Measurements from ENCODE around the gene ABHD8.
A peak's percentile ranks its signal among the peaks of the same experiment; 100 is the strongest.

Gene ABHD8, protein sequence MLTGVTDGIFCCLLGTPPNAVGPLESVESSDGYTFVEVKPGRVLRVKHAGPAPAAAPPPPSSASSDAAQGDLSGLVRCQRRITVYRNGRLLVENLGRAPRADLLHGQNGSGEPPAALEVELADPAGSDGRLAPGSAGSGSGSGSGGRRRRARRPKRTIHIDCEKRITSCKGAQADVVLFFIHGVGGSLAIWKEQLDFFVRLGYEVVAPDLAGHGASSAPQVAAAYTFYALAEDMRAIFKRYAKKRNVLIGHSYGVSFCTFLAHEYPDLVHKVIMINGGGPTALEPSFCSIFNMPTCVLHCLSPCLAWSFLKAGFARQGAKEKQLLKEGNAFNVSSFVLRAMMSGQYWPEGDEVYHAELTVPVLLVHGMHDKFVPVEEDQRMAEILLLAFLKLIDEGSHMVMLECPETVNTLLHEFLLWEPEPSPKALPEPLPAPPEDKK

DNA sequence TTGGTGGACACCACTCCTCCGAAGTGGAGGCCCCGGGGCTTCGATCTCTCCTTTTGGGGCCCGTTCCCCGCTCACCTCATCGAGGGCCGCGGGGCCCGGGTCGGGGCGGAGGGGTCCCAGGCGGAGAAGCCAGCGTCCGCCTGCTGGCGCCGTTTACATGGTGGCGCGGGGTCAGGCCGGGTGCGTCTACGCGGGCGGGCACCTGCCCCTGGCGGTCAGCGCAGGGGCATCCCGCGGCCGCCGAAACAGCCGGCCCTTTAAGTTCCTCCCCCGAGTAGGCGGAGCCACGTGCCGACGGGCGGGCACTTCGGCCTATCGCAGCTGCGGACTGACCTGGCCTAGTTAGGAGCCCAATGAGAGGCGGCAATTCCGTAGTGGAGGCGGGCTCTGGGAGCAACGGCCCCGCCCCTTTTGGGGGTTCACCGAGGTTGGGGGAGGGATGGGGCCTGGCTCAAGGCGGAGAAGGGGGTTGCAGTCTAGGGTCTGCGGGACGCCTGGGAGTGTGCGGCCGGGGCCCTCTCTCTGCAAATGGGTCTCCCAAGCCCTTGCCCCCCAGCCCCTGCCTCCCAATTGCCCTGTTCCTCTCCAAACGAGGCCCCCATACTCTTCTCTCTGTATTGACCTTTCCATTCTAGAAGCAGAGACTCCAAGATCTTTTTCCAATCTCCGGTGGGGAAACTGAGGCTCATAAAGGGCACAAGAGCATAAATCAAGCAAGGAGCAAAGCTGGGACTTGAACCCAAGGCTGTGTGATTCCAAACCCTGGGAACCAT is at the start of gene ABHD8:
TSS of gene ABHD8 (minus strand) at position 259 of the 773 bp plus-strand sequence. CDS start 1,809 bp downstream, outside the sequence.
- DNase-seq = peak; percentile 95

DNA sequence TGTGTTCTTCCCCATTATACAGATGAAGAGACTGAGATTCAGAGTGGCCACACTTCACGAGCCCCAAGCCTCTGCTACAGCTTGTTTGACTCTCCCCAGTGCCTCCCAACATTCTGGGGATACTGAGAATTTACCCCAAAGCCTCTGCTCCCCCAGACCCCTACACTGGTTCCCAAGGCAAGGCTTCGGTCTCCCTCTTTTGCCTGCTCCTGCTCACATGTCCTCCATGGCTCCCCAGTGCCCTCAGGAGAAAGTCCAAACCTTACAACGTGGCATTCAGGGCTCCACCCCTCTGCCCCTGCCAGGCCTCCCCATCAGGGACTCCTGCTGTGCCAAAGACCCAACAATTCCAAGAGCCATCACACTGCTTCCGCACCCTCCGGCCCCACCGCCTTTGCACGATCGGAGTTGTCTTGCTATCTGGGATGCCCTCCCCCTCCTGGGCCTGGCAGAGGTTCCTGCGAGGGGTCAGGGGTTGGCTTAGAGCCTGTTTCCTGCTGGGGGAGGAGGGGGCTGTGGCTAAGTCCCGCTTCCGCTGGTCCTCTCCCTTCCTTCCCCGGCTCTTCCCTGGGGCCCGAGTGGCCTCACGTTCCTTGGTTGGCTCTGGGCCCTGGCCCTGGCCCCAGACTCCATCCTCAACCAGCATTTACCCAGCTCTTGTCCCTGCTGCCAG is 49.5 kb upstream of the ABHD8 start:
- no peak for DNase-seq

DNA sequence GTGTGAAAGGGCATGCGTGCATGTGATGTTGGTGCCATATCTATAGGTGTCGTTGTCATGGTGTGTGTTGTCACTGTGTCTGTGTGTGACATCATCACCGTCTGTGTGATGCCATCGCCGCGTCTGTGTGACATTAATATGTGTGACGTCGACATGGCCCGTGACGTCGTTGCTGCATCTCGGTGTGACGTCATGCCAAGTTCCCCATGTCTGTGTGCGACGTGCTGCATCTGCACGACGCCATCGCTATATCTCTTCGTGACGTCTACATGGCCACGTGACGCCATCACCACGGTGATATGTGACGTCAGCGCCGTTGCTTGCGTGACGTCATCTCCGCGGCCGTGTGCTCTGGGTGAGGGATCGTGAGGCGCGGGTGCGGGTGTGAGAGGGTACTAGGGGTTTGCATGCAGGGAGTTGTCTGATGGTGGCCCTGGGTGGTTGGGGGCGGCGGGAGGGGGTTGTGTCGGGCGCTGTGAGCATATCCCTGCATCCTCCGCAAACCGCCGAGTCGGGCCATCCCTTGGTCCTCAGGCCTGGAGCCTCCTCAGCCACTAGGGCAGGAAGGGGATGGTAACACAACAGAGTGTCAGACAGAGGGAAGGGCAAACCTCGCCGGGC is 48.7 kb upstream of the ABHD8 start:
- no peak for DNase-seq

DNA sequence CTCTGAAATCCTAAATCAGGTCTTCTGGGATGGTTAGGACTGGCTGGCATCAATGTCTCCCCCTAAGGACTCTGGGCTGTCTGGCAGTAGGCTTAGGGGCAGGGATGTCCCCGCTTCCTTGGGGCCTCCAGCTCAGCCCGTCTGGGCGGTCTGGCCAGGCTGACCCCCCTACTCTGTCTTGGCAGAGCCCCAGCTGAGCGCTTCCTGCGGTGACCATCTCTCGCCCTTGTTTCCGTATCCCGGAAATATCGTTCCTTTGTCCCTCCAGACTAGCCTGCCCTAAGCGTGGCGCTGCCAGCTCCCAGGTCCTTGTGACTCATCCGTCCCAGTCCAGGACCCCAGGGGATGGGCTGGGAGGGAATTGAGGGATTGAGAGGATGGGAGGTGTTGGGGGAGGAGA is 45.5 kb upstream of the ABHD8 start:
- no peak for DNase-seq

DNA sequence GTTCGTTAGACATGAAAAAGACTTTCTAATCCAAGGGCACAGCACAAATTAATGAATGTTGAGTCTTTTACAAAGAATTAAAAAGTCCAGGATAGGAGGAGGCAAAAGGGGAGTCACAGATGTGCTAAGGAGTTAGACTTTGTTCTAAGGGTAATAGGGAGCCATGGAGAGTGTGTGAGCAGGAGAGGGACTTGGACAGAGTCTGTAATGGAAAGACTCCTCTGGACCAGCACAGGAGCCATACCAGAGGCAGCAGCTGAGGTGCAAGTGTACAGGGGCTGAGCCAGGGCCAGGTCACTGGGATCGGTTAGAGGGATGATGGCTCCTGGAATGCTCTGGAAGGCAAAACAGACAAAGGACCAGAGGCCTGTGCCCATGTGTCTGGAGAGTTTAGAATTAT is 44.7 kb upstream of the ABHD8 start:
- DNase-seq = no peak

DNA sequence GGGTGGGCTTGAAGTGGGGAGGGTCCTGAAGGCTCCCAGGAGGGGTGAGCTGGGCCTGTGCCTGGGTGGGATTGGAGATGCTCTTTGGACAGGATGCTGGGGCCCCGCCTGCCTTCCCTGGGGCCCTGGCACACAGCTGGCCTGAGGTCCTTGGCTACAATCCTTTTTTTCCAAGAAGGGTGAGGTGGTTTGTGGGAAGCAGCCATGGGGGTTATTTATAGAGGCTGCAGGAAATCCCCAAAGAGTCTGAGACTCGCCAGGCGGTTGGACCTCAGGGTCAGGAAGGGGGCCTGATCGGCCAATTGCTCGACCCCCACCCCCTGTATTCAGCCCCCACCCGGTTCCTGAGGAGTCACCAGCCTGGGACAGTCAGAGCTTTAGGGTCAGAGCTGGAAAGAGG is 44.1 kb upstream of the ABHD8 start:
- no peak for DNase-seq

DNA sequence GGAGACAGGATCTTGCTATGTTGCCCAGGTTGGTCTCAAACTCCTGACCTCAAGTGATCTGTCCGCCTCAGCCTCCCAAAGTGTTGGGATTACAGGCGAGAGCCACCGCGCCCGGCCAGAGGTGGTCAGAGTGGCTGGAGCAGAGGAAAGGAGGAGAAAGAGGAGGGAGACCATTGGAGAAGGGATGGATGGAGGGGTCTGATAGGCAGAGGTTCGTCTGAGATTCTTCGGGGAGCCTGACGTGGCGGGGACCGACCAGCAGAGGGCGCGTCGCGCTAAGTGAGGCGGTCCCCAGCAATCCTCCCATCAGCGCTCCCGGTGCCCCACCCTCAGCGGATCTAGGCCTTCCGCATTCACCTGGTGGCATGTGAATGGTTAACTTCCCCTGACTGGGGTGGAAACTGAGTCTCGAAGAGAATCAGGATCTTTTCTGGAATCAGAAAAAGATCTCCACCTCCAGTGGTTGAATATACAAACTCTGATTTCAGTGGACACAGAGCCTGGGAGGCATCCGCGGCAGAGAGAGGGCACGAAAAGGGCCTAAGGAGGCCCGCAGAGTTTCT is 43.0 kb upstream of the ABHD8 start:
- DNase-seq = peak; percentile 73

DNA sequence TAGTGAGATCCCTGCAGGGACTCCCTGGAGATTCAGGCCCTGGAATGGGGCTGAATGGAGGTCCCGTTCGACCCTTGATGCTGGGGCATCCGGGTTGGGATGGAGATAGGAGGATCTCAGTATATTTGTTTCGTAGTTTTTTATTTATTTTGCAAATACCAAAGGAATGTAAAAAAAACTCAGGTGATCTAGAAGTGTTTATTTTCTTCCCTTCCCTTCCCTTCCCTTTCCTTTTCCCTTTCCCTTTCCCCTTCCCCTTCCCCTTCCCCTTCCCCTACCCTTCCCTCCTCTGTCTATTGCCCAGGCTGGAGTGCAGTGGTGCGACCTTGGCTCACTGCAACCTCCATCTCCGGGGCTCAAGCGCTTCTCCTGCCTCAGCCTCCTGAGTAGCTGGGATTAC is 38.6 kb upstream of the ABHD8 start:
- no peak for DNase-seq

DNA sequence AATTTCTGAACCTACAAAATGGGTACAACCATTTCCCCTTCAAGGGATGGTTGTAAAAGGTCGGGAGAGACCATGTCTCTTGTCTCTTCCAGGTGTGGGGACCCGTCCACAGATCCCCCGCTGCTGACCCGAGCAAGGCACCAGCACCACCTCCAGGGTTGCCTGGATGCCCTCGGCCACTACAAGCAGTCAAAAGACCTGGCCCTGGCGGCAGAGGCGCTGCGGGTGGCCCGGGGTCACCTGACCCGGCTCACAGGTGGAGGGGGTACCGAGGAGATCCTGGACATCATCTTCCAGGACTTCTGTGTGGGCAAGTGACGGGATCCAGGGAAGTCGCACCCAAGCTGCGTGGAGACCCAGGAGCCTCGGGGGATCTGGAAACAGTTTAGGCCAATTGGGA is 38.2 kb upstream of the ABHD8 start:
- DNase-seq = no peak

DNA sequence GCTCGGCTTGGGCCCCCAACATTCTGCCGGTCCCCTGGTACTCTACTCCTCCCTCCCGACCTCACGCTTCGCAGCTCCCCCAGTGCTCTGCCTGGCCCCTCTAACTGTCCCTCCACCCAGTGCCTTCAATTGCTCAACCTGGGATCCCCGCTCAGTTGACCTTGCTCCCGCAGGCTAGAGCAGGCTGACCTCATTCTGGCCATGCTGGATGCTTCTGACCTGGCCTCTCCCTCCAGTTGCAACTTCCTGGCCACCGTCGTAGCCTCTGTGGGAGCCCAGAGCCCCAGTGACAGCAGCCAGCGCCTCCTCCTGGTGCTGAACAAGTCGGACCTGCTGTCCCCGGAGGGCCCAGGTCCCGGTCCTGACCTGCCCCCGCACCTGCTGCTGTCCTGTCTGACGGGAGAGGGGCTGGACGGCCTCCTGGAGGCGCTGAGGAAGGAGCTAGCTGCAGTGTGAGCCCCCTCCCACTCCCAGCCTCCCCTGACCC is 37.7 kb upstream of the ABHD8 start:
- no peak for DNase-seq

DNA sequence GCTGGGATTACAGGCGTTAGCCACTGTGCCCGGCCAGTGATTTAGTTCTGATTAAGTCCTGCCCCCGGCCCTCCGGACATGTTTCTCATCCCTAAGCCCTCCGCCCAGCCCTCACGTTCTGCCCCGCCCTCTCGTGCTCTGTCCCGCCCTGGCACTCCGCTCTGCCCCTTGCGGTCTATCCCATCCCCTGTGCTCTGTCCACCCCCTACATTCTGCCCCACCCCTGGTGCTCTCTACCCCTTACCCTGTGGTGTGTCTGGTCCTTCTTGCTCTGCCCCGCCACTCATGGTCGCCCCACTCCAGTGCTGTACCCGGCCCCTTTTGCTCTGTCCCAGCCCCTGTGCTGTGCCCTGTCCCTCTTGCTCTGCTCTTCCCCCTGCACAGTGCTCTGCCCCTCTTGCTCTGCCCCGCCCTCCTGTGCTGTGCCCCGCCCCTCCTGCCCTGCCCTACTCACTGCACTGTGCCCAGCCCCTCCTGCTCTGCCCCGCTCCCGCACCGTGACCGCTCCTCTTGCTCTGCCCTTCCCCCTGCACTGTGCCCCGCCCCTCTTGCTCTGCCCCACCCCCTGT is 37.2 kb upstream of the ABHD8 start:
- no peak for DNase-seq

DNA sequence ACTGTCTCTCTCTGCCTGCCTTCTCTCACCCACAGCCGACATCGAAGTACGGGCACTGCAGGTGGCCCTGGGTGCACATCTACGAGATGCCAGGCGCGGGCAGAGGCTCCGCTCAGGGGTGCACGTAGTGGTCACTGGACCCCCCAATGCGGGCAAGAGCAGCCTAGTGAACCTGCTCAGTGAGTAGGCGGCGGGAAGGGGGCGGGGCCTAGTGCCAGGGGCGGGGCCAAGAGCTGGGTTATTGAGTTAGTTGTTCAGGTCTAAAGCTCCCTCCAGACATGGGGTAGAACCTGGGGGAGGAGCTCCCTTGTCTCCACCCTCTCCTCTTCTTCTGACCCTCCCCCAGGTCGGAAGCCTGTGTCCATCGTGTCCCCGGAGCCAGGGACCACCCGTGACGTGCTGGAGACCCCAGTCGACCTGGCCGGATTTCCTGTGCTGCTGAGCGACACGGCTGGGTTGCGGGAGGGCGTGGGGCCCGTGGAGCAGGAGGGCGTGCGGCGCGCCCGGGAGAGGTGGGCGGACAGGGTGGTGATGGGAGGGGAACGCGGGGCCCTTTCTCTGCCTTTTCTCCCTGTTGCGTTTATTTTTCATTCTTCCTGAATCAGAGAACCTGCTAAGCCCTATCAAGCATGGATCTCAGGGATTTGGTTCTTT is 36.0 kb upstream of the ABHD8 start:
- DNase-seq = peak in 1 of 2 donors; percentile 46

DNA sequence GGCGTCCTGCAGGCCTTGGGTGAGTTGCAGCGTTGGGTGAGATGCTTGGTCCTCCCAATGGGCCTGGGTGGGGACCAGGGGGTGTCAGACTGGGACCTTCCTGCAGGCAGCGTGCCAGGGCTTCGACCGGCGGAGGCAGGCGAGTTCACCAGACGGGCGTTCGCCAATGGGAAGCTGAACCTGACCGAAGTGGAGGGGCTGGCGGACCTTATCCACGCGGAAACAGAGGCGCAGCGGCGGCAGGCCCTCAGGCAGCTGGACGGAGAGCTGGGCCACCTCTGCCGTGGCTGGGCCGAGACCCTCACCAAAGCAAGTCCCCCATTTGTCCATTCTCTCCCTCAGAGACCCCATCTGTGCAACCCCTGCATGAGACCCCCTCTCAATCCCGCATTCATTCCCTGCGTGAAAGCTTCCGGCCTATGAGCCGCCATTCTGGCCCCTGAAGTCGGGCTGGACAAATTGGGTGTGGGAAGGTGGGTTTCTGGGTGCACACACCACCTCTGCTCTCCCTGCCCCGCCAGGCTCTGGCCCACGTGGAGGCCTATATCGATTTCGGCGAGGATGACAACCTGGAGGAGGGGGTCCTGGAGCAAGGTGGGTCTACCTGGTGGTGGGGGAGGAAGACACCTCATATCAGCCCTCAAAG is 35.3 kb upstream of the ABHD8 start:
- DNase-seq = no peak

DNA sequence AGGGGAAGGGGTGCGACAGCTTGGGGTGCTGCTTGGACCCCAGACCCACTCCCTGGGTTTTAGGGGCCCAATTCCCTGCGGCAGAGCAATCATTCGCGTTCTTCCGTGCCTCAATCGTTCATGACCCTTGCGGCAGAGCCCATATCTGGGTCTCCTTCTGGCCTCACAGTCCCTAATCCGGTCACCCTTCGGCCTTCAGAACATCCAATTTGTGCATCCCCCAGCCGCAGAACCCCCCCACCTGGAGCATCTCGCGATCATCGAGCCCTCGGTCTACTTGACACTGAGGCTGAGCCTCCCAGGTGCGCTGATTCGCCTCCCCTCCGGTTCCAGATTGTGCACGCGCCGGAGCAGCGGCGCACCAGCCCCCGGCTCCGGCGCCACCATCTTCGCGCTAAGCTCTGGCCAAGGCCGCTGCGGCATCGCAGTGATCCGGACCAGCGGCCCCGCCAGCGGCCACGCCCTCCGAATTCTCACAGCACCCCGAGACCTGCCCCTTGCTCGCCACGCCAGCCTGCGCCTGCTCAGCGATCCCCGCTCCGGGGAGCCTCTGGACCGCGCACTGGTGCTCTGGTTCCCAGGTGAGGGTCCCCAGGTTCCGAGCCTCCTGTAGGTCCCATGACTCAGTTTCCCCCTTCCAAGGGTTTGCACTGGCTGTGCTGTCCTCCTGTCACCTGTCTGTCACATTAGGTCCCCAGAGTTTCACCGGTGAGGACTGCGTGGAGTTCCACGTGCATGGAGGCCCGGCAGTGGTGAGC is 34.6 kb upstream of the ABHD8 start:
- no peak for DNase-seq

DNA sequence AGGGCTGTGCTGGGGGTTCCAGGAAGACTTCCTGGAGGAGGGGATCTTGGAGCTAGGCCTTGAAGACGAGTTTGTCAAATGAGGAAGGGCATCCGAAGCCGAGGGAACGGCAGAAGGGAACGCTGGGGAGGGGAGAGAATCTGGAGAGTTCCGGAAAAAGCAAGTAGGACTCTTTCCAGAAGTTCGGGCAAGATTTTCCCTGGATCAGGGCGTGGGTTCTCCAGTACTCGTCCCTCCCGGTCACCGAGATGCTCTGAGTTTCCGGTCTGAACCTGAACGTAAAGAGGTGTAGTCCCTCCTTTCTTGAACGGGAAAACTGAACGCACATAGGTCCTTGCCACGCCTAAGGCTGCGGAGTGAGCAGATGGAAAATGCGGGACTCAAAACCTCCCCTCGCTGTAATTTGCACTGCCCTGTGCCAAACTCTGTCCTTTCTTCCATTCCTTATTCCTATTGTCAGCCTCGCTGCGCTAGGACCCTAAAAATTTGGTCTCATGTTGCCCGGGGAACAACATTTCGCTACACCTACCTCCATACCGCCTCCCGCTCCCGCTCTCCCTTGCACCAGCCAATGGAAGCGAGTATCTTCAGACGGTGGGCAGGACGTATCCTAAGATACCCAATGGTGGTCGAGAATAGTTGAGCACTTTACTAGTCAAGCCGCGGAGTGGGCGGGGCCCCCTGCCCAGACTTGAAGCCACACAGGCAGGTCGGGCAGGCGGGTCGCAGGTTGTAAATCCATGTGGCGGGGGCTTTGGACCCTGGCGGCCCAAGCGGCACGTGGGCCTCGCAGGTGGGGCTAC is 33.8 kb upstream of the ABHD8 start, which contains the start of gene GTPBP3:
TSS of gene GTPBP3 (plus strand) at position 682 of the 803 bp plus-strand sequence. CDS start at position 741, 59 bp downstream.
- DNase-seq = peak; percentile 97 to 98

DNA sequence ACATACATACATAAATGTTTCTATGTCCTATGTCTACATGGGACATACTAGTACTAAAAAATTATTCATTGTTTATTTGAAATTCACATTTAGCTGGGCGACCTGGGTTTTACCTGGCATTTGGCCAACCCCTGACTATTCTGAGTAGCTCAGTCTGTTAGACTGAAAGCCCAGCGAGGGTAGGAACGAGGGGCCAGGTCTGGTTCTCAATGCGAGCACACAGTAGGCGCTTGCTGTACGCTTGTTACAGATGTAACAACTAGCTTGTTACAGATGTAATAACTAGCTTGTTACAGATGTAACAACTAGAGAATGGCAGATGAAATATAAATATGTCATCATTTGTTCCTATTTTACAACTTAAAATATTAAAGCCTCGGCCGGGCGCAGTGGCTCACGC is 32.4 kb upstream of the ABHD8 start:
- no peak for DNase-seq

DNA sequence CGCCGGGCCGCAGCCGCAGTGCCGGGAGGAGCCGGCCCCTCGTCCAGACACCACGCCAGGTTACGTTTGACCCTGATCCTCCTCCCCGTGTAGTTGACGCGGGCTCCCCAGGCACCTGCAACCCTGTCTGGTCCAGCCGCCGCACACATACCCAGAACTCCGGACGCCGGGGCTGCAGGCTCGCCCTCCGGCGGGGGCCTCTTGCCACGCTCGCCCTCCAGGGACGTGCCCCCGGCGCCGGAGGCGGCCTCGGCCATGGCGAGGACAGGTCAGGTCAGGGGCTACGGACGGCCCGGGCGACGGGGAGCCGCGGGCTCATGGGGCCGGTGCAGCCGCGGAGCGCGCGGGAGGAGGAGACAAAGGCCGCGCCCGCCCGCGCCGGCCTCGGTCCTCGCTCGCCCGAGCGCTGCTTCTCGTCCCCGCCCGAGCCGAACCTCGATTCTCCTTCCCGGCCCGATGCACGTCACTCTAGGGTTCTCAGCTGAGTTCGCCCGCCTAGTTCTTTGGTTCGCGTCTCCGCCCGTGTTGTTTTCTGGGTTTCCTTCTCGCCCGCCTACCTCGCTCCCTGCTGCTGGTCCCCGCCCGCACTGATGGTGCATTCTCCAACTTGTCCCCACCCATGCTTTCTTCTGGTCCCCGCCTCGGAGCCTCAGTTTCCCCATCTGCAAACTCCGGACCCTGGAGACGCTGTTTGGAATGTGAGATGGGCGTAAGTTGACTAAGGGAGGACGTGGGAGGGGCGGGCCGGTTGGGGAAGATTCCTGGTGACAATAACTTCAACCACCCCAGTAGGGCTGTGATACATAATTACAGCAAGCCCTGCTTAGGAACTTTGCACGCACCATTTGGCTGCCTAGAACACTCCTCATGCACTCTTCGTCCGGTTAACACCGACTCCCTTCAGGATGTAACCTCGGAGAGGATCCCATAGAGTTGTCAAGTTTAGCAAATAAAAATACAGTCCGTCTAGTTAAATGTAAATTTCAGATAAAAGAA is 31.5 kb upstream of the ABHD8 start, which contains the start of gene ANO8:
TSS of gene ANO8 (minus strand) at position 442 of the 996 bp plus-strand sequence. CDS start at position 257, 185 bp downstream.
- peak; percentile 95 to 98 for DNase-seq
